GM21515 (cell line): ENCODE measurements around the gene TMEM87B.
"Not testable (repeated sequence)": the region's sequence is repeated elsewhere in the genome, so short reads cannot be mapped to it uniquely, and the experiment has no call there.

ENCODE experiments used
- ATAC-seq: cut with Tn5 transposase; IDR thresholded peaks from one replicate; pipeline ENCODE4 v1.9.1; 2021; ENCODE audit not compliant: unreplicated experiment

Gene TMEM87B

GRCh38 chr2:112065486-112065885 lies 10.4 kb downstream of the TMEM87B start:
- ATAC-seq, result no peak

DNA sequence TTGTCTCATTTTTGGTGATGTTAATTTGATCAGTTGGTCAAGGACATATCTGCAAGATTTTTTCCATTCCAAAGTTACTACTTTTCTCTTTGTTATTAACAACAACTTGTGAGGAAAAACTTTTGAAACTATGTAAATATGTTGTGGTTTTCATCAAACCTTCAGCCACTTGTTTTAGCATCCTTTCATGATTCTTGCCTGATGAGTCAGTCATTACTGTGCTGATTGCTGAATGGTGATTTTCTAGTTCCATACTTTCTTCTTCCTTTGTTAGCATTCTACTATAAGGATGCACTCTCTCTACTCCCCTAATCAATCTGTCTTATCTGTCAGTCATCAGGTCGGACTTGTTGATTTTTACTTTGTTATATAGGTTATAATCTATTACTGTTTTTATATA lies 10.9 kb downstream of the TMEM87B start:
- ATAC-seq, result no peak

GRCh38 chr2:112069794-112070193 lies 14.7 kb downstream of the TMEM87B start:
- ATAC-seq, result not testable (repeated sequence)

DNA sequence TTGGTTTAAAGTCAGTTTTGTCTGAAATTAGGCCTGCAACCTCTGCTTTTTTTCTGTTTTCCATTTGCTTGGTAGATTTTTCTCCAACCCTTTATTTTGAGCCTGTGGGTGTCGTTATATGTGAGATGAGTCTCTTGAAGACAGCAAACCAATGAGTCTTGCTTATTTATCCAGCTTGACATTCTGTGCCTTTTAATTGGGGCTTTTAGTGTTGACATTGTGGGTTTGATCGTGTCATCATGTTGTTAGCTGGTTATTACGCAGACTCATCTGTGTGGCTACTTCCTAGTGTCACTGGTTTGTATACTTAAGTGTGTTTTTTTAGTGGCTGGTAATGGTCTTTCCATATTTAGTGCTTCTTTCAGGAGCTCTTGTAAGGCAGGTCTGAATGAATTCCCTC lies 18.8 kb downstream of the TMEM87B start:
- ATAC-seq, result no peak

- no peak for ATAC-seq
These were observed 19.4 kb downstream of the TMEM87B start for GRCh38 chr2:112074506-112074905.

GRCh38 chr2:112075490-112076260 lies 20.6 kb downstream of the TMEM87B start:
- ATAC-seq, result no peak

- no peak for ATAC-seq
These were observed 22.7 kb downstream of the TMEM87B start for GRCh38 chr2:112077814-112078213.

DNA sequence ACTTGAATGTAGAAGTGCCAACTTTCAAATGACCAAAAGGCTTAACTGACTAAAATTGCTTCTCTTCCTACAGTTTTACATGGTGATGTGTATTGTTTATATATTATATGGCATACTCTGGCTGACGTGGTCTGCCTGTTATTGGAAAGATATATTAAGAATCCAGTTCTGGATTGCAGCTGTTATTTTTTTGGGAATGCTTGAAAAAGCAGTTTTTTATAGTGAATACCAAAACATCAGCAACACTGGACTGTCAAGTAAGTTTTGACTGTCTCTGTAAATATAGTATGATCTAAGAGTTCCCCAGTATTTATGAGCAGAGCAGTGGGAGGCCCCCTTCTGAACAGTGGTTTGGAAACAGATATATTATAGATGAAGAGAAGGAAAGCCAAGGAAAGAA lies 26.2 kb downstream of the TMEM87B start:
- ATAC-seq, result no peak

- ATAC-seq, result no peak
These were observed 29.8 kb downstream of the TMEM87B start for GRCh38 chr2:112084689-112085374.

- no peak for ATAC-seq
These were observed 30.3 kb downstream of the TMEM87B start for GRCh38 chr2:112085375-112085730.

- ATAC-seq, result no peak
These were observed 31.0 kb downstream of the TMEM87B start for GRCh38 chr2:112085916-112086669.

- no peak for ATAC-seq
These were observed 32.4 kb downstream of the TMEM87B start for GRCh38 chr2:112087346-112088020.

DNA sequence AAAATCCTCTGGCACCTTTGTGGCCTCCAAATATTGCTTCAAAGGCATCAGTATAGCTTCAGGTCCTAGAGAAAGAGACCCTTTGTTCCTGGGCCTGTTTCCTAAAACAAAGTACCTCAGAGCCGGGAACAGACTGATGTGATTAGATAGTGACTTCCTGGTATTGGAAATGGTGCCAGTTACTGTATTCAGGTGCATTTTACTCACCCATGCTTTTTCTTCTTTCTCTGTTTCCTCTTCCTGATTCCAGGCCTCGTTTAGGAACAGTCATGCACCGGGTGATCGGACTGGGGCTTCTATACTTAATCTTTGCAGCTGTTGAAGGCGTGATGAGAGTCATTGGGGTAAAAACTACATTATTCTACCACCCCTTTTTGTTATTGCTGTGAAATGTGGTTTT lies 34.3 kb downstream of the TMEM87B start:
- ATAC-seq, result no peak

DNA sequence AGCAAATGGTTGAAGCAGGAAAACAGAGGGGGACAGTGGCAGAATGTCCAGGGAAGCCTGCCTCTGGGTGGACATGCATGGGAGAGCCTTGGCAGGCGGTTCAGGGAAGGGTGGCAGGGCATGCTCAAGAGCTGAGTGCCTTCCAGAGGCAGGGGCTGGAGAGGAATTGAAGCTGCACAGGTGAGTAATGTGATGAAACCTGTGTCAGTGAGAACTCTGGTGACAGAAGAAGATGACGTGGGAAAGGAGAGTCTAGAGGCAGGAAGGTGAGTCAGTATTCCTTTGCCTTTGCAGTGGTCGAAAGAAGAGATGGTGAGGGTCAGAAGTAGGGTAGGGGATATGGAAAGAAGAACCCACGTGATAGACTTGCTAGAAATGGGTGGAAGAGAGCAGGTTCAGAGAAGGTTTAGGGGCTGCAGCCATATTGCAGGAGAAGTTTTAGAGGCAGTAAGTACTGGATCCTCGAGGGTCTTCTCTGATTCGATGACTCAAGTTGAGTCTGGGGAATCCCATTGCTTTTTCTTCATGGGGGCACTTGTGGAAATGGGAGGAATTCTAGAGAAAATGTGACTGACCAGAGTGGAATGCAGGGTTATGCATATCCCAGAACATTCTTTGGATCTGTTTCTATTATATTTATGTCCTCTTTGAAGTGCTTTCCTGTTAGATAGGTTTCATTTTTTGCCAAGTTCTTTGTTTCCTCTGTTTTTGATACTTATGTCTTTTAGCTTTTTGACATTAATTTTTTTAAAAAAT lies 37.4 kb downstream of the TMEM87B start:
- no peak for ATAC-seq

DNA sequence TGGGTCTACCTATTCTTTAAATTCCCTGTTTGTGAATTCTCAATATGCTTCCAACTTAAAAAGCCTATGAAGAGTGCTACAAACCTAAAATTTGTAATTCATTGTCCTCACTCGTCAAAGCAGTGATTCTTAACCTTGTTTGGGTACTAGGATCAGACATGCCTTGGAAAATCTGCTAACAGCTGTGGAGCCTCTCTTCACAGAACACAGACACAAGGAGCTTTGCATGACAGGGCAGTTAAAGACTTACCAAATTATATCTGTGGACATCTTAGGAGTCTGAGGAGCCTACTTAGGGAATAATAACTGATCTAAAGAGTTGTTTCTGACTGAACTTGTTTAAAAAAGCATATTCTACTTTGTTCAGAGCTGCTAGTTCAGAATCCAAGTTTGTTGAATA lies 38.1 kb downstream of the TMEM87B start:
- no peak for ATAC-seq

DNA sequence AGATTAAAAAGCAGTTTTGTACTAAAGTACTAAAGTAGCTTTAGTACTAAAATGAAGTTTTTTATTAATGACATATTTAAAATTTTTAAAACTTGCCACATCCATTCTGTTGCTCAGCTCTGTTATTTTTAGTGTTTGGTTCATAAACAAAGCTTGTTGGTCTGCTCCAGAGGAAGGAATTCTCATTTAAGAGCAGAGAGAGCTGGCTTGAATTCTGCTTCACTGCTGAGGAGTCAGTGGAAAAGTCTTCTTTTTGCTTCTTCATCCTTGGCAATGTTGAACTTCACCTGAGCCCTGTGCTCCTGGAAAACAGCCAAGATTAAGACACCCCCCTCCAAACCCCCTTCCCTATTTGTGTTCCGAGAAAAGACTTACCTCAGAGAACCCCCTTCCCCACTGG lies 40.6 kb downstream of the TMEM87B start:
- no peak for ATAC-seq

DNA sequence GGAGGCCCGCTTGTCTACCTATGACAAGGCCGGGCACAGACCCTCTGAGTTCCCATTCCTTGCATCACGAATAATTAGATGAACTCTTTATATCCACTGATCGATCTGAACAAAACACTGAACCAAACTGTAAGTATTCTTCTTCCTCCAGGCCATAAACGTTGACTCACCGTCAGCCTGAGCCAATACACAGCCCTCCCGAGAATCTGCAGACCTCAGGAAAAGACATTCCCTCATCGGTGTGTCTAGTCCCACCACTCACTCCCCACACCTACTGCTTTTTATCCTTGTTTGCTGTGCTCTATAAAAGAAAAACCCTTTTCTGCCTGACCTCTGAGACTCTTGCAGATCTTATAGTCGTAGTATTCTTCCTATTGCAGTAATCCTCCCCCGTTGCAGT lies 41.0 kb downstream of the TMEM87B start:
- ATAC-seq, result no peak

- no peak for ATAC-seq
These were observed 53.2 kb downstream of the TMEM87B start for GRCh38 chr2:112108178-112108832.

GRCh38 chr2:112109278-112109677 lies 54.2 kb downstream of the TMEM87B start:
- no peak for ATAC-seq

DNA sequence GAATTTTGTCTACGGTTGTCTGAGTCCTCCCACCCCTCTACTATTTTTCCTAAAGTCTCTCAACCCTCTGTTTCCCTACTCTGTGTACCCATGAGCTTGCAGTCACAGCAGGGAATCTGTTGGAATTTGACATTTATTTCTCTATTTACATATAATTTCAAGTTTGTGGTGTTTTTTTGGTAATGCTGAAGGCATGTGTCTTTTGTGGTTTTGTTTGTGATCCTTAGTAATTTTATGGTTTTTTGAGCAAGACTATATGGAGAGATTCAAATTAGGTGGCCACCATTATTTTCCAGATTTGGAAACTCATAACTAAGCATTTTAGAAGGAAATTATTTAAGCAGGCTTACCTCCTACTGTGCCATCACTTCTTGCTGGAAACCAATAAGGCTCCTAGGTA lies 55.9 kb downstream of the TMEM87B start:
- no peak for ATAC-seq
